HepG2 (cell line): ENCODE measurements around the gene PTGDS. TPM values are rescaled to one million over a fixed set of nuclear protein-coding genes. Genes with fewer than 3 reads are reported as not detected.
A peak's percentile ranks its signal among the peaks of the same experiment; 100 is the strongest.

Source experiments
- MAFG ChIP-seq: sonication (generic); formaldehyde crosslinking; IDR thresholded peaks from 2 replicates; pipeline ENCODE4 v1.5.1; 2020; ENCODE audit warnings: mild to moderate bottlenecking, missing genetic modification reagents
- MED1 ChIP-seq: sonication (generic); formaldehyde crosslinking; IDR thresholded peaks from 2 replicates; pipeline ENCODE4 v1.4.0; 2020; ENCODE audit warnings: missing genetic modification reagents
- MYNN ChIP-seq: sonication (generic); formaldehyde crosslinking; IDR thresholded peaks from 2 replicates; pipeline ENCODE4 v1.4.0; 2020; ENCODE audit warnings: mild to moderate bottlenecking, low read depth, missing genetic modification reagents
- NR2F1 ChIP-seq, 2 experiments: fragments of 450-650 bp in 1 of 2; formaldehyde crosslinking in 1 of 2; IDR thresholded peaks; 2 replicates each; pipeline versions ENCODE4 v1.5.0 to v1.6.1; 2016 to 2020; ENCODE audit warnings: mild to moderate bottlenecking in 1 of 2, missing compliant biosample characterization in 1 of 2, missing genetic modification reagents in 1 of 2, moderate library complexity in 1 of 2
- RBM39 ChIP-seq: fragments of 200-400 bp; formaldehyde crosslinking; IDR thresholded peaks from one replicate; pipeline ENCODE4 v1.6.1; 2018; ENCODE audit warnings: antibody characterized with exemption, mild to moderate bottlenecking, low read depth, low read length; ENCODE audit not compliant: poor library complexity, severe bottlenecking
- ZNF557 ChIP-seq: sonication (generic); formaldehyde crosslinking; IDR thresholded peaks from 2 replicates; pipeline ENCODE4 v1.4.0; 2020; ENCODE audit warnings: missing genetic modification reagents
- polyA plus RNA-seq, 8 experiments: library from polyadenylated mRNA; depleted of rRNA in 3 of 8; stranded (reverse) in 7 of 8; unstranded in 1 of 8; fragments of >200 nt; fragmentation: Illumina TruSeq in 4 of 8; extraction: Trizol in 4 of 8; gene quantifications; 2 replicates each; pipeline versions ENCODE4 v1.2.1 to v1.2.3, GENCODE V29; 2011 to 2016; ENCODE audit warnings: low read depth in 4 of 8, missing spikeins in 1 of 8, mixed read lengths in 1 of 8; ENCODE audit not compliant: insufficient read depth in 1 of 8
- total RNA-seq, 5 experiments: library from RNA; depleted of rRNA; stranded (reverse); fragments of >200 nt; fragmentation: Illumina TruSeq; extraction: Trizol; gene quantifications; 2 replicates each; pipeline ENCODE4 v1.2.3, GENCODE V29; 2016; ENCODE audit warnings: low read depth in 1 of 5
- TF ChIP-seq, protein P1 (sequence below): IDR thresholded peaks from 2 replicates; pipeline ENCODE4 v1.6.1; 2016; ENCODE audit warnings: low read depth, missing genetic modification reagents, missing compliant biosample characterization
- TF ChIP-seq, protein P2 (sequence below): sonication (generic); formaldehyde crosslinking; IDR thresholded peaks from 2 replicates; pipeline ENCODE4 v1.9.0; 2022; ENCODE audit warnings: low read depth, missing genetic modification reagents
- TF ChIP-seq, protein P3 (sequence below): sonication (generic); formaldehyde crosslinking; IDR thresholded peaks from 2 replicates; pipeline ENCODE4 v1.4.0; 2020; ENCODE audit warnings: missing genetic modification reagents
- TF ChIP-seq, protein P4 (sequence below): sonication (generic); formaldehyde crosslinking; IDR thresholded peaks from one replicate; pipeline ENCODE4 v1.5.1; 2020; ENCODE audit warnings: mild to moderate bottlenecking, missing genetic modification reagents; ENCODE audit errors: not compliant biosample characterization

PTGDS gene
- total and polyA plus RNA-seq, 2 of the 13 experiments (the other 11 are each of a cell fraction or from before 2014, with no cell fraction given), result 0.33 to 0.50 TPM

GRCh38 chr9:136947955-136948510 is 29.3 kb upstream of the PTGDS start (continued):
- TF ChIP-seq, protein P1, sequence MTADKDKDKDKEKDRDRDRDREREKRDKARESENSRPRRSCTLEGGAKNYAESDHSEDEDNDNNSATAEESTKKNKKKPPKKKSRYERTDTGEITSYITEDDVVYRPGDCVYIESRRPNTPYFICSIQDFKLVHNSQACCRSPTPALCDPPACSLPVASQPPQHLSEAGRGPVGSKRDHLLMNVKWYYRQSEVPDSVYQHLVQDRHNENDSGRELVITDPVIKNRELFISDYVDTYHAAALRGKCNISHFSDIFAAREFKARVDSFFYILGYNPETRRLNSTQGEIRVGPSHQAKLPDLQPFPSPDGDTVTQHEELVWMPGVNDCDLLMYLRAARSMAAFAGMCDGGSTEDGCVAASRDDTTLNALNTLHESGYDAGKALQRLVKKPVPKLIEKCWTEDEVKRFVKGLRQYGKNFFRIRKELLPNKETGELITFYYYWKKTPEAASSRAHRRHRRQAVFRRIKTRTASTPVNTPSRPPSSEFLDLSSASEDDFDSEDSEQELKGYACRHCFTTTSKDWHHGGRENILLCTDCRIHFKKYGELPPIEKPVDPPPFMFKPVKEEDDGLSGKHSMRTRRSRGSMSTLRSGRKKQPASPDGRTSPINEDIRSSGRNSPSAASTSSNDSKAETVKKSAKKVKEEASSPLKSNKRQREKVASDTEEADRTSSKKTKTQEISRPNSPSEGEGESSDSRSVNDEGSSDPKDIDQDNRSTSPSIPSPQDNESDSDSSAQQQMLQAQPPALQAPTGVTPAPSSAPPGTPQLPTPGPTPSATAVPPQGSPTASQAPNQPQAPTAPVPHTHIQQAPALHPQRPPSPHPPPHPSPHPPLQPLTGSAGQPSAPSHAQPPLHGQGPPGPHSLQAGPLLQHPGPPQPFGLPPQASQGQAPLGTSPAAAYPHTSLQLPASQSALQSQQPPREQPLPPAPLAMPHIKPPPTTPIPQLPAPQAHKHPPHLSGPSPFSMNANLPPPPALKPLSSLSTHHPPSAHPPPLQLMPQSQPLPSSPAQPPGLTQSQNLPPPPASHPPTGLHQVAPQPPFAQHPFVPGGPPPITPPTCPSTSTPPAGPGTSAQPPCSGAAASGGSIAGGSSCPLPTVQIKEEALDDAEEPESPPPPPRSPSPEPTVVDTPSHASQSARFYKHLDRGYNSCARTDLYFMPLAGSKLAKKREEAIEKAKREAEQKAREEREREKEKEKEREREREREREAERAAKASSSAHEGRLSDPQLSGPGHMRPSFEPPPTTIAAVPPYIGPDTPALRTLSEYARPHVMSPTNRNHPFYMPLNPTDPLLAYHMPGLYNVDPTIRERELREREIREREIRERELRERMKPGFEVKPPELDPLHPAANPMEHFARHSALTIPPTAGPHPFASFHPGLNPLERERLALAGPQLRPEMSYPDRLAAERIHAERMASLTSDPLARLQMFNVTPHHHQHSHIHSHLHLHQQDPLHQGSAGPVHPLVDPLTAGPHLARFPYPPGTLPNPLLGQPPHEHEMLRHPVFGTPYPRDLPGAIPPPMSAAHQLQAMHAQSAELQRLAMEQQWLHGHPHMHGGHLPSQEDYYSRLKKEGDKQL (CRISPR knock-in tag), result no peak
- TF ChIP-seq, protein P2, sequence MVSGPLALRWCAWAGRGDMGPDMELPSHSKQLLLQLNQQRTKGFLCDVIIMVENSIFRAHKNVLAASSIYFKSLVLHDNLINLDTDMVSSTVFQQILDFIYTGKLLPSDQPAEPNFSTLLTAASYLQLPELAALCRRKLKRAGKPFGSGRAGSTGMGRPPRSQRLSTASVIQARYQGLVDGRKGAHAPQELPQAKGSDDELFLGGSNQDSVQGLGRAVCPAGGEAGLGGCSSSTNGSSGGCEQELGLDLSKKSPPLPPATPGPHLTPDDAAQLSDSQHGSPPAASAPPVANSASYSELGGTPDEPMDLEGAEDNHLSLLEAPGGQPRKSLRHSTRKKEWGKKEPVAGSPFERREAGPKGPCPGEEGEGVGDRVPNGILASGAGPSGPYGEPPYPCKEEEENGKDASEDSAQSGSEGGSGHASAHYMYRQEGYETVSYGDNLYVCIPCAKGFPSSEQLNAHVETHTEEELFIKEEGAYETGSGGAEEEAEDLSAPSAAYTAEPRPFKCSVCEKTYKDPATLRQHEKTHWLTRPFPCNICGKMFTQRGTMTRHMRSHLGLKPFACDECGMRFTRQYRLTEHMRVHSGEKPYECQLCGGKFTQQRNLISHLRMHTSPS, result peak; percentile 69
- TF ChIP-seq RBM39 (no peak), MAFG (CRISPR knock-in tag) (no peak), ZNF557 (no peak), MED1 (peak; percentile 65; the same call in 1 of the 2 replicates), NR2F1 (CRISPR knock-in tag; IDR thresholded peaks at IDR 0.05) (no peak; a peak in 1 of 4 replicates), MYNN (CRISPR knock-in tag) (no peak)
- TF ChIP-seq, protein P3, sequence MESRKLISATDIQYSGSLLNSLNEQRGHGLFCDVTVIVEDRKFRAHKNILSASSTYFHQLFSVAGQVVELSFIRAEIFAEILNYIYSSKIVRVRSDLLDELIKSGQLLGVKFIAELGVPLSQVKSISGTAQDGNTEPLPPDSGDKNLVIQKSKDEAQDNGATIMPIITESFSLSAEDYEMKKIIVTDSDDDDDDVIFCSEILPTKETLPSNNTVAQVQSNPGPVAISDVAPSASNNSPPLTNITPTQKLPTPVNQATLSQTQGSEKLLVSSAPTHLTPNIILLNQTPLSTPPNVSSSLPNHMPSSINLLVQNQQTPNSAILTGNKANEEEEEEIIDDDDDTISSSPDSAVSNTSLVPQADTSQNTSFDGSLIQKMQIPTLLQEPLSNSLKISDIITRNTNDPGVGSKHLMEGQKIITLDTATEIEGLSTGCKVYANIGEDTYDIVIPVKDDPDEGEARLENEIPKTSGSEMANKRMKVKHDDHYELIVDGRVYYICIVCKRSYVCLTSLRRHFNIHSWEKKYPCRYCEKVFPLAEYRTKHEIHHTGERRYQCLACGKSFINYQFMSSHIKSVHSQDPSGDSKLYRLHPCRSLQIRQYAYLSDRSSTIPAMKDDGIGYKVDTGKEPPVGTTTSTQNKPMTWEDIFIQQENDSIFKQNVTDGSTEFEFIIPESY, result no peak
- TF ChIP-seq, protein P4, sequence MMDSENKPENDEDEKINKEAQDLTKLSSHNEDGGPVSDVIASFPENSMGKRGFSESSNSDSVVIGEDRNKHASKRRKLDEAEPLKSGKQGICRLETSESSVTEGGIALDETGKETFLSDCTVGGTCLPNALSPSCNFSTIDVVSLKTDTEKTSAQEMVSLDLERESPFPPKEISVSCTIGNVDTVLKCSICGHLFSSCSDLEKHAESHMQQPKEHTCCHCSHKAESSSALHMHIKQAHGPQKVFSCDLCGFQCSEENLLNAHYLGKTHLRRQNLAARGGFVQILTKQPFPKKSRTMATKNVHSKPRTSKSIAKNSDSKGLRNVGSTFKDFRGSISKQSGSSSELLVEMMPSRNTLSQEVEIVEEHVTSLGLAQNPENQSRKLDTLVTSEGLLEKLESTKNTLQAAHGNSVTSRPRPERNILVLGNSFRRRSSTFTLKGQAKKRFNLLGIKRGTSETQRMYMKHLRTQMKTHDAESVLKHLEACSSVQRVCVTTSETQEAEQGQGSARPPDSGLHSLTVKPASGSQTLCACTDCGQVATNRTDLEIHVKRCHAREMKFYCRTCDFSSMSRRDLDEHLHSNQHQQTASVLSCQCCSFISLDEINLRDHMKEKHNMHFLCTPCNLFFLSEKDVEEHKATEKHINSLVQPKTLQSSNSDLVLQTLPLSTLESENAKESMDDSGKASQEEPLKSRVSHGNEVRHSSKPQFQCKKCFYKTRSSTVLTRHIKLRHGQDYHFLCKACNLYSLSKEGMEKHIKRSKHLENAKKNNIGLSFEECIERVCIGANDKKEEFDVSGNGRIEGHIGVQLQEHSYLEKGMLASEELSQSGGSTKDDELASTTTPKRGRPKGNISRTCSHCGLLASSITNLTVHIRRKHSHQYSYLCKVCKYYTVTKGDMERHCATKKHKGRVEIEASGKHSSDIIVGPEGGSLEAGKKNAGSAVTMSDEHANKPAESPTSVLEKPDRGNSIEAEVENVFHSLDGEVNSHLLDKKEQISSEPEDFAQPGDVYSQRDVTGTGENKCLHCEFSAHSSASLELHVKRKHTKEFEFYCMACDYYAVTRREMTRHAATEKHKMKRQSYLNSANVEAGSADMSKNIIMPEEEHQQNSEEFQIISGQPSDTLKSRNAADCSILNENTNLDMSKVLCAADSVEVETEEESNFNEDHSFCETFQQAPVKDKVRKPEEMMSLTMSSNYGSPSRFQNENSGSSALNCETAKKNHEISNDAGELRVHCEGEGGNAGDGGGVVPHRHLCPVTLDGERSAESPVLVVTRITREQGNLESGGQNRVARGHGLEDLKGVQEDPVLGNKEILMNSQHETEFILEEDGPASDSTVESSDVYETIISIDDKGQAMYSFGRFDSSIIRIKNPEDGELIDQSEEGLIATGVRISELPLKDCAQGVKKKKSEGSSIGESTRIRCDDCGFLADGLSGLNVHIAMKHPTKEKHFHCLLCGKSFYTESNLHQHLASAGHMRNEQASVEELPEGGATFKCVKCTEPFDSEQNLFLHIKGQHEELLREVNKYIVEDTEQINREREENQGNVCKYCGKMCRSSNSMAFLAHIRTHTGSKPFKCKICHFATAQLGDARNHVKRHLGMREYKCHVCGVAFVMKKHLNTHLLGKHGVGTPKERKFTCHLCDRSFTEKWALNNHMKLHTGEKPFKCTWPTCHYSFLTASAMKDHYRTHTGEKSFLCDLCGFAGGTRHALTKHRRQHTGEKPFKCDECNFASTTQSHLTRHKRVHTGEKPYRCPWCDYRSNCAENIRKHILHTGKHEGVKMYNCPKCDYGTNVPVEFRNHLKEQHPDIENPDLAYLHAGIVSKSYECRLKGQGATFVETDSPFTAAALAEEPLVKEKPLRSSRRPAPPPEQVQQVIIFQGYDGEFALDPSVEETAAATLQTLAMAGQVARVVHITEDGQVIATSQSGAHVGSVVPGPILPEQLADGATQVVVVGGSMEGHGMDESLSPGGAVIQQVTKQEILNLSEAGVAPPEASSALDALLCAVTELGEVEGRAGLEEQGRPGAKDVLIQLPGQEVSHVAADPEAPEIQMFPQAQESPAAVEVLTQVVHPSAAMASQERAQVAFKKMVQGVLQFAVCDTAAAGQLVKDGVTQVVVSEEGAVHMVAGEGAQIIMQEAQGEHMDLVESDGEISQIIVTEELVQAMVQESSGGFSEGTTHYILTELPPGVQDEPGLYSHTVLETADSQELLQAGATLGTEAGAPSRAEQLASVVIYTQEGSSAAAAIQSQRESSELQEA (CRISPR knock-in tag), result no peak
